Cortex of kidney (tissue), 1 donor: ENCODE measurements around the gene NKX2-2.
"Not testable (repeated sequence)": the region's sequence is repeated elsewhere in the genome, so short reads cannot be mapped to it uniquely, and the experiment has no call there.

ENCODE experiments used
- DNase-seq: peaks from one replicate; lab custom pipeline; 2025; lab: John Stamatoyannopoulos, UW

NKX2-2 gene

DNA sequence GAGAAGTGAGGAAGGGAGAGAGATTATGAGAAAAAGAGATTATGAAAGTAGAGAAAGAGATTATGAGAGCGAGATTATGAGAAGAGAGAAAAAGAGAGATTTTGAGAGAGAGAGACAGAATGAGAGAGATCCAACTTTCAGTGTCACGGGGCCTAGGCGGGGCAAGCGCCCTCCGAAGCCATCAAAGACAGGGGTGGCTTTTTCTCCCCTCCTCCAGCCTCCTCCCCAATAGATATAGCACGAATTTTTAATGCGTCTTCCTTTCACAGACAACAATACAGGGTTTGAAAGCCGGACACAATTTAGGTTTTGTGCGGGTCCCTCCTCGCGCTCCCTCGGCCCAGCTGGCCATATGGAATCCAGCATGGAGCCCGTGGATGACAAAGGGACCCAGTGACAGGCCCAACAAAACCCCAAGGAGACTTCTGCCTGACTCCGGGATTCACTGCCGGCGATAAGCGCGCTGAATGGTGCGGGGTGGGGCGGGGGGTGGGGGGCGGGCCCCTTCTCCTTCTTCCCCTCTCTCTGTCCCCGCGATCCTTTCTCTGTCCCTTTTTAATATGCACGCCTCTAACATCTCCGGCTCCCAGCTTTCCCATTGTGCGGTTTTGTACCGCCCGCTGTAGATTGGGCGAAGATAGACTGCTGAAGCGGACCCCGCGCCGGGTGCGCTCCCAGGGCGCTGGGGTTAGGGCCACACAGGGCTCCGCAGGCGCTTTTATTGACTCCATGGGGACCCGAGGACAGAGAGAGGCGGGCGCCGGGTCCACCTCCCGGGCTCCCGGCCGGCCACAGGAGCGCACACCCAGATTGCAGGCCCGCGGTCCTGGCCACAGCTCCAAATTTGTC is 5.4 kb downstream of the NKX2-2 start:
- no peak for DNase-seq

- no peak for DNase-seq
Observed at GRCh38 chr20:21507400-21508229, 6.2 kb downstream of the NKX2-2 start.

- no peak for DNase-seq
Observed at GRCh38 chr20:21505810-21506530, 7.9 kb downstream of the NKX2-2 start.

- no peak for DNase-seq
Observed at GRCh38 chr20:21505161-21505809, 8.6 kb downstream of the NKX2-2 start.

DNA sequence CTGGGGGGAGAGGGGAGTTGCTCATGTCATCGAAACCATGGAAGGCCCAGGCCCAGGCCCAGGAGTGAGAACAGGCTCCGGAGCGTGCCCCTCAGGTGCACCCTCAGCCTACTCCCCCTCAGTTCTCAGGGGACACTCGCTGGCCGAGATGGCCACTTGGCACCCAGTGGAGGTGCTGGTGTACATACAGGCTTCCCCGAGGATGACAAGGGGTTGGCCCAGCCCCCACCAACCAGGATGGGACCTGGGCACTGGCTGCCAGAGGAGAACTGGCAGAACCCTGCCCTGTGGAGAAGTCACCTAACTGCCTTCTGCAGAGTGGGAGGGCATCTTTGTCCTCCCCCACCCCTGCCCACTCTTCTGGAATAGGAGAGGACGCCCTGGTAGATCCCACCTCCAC is 9.5 kb downstream of the NKX2-2 start:
- DNase-seq: no peak

DNA sequence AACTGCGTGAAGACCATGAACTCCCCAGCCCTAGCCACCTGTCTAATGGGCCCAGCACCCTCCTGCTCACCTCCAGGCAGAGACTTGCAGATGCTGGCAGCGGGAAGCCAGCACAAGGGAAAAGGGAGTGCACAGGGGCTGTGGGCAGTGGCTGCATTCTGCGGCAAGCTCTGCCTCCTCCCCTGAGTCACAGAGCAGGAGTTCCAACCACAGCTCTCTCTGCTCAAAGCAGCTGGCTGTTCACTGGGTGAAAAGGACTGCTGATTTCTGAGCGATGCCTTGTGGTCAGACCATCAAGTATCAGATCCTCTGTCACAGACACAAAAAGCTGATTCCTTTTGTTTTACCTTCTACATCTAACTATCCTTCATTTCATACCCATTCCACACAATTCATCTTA is 10.5 kb downstream of the NKX2-2 start:
- DNase-seq: no peak

GRCh38 chr20:21501184-21501583 is 12.7 kb downstream of the NKX2-2 start:
- DNase-seq: no peak

GRCh38 chr20:21500599-21500998 is 13.3 kb downstream of the NKX2-2 start:
- no peak for DNase-seq

DNA sequence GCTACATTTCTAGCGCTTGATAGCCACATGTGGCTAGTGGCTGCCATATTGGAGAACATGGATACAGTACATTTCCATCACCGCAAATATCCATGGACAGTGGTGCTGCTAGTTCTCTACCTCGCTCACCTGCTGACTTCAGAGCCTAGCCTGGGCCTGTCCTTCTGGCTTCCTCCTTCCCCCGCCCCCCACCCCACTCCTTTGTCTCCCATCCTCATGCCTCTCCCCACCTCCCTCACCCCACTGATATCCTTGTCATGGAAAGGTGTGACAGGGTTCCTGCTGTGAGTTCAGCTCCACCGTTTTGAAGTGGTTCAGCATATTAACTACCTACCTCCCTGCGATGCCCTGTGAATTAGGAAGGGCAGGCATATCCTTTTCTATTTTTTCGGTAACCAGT is 14.2 kb downstream of the NKX2-2 start:
- no peak for DNase-seq

DNA sequence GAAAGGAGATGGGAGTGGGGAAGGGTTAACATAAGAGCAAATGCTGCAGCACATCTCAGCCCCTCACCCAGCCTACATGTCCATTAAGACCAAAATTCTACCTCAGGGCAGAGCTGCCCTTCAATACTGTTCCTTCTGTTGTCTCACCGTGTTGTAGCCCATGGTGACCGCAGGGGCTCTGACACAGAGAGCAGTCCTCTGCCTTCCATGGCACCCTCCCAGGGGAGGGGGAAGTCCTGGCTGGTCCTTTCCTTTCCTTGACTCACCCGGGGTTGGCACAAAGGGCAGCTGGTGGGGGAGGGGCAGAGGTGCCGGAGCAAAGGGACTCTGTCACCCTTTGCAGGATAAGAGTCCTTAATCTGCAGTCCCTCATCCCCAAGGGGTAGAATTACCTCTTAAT is 15.2 kb downstream of the NKX2-2 start:
- DNase-seq: no peak

DNA sequence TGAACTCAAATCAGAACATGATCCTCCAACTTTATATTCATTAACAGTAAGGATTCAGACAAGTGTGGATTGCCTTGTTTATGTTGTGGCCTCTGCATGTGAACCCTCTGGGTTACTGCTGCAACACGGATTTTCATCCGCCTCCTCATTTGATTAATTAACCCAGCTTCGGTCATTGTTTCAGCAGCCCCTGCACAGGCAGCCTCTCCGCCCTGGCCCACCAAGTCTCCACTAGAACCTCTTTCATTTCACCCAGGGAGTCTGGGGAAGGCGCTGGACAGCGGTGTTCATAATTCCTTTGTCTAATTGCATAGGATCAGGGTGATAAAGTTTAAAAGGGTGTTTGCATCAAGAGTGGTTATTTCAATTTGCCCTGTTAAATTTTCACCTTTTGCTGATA is 15.7 kb downstream of the NKX2-2 start:
- DNase-seq: no peak

DNA sequence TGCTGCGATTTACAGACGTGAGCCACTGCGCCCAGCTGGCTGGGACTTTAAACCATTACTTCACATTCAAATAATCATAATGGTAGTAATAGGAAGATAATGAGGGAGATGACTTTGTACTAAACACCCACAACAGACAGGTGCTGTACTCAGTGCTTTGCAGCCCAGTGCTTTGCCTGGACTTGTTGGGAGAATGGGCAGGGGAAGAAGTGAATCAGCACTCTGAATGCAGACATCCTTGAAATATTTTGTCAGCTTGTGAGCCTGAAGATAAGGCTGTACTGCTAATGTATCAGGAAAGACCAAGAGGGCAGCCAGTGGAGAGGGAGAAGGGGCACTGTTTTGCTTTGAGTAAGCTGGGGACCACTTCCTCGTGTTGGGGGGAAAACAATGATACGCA is 17.4 kb downstream of the NKX2-2 start:
- no peak for DNase-seq

GRCh38 chr20:21493049-21493448 is 20.8 kb downstream of the NKX2-2 start:
- DNase-seq: no peak

GRCh38 chr20:21490105-21490504 is 23.8 kb downstream of the NKX2-2 start:
- DNase-seq: no peak

- not testable (repeated sequence) for DNase-seq
Observed at GRCh38 chr20:21480144-21480543, 33.7 kb downstream of the NKX2-2 start.

- DNase-seq: no peak
Observed at GRCh38 chr20:21465799-21466198, 48.1 kb downstream of the NKX2-2 start.

GRCh38 chr20:21464916-21465315 is 48.9 kb downstream of the NKX2-2 start:
- DNase-seq: no peak
